HG02943 (cell line): ENCODE measurements around the gene DNAJC11.

ENCODE experiments used
- ATAC-seq: cut with Tn5 transposase; IDR thresholded peaks from one replicate; pipeline ENCODE4 v1.9.1; 2021; ENCODE audit warnings: mild to moderate bottlenecking, low read depth, moderate library complexity; ENCODE audit not compliant: unreplicated experiment

The DNAJC11 gene

DNA sequence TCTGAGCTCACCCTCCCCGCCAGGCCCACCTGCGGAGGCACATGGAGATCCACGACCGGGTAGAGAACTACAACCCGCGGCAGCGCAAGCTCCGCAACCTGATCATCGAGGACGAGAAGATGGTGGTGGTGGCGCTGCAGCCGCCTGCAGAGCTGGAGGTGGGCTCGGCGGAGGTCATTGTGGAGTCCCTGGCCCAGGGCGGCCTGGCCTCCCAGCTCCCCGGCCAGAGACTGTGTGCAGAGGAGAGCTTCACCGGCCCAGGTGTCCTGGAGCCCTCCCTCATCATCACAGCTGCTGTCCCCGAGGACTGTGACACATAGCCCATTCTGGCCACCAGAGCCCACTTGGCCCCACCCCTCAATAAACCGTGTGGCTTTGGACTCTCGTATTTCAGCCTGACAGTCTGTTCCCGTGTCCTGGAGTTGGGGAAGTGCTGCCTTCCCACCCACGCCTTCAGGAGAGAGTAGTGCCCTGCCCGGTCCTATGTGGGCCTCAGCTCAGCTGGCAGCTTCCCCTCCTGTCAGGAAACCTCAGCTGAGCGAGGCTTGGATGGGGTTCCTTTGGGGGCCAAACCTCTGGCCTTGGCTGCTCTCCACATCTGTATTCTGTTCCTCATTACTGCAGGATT is 112.6 kb downstream of the DNAJC11 start:
- no peak for ATAC-seq

DNA sequence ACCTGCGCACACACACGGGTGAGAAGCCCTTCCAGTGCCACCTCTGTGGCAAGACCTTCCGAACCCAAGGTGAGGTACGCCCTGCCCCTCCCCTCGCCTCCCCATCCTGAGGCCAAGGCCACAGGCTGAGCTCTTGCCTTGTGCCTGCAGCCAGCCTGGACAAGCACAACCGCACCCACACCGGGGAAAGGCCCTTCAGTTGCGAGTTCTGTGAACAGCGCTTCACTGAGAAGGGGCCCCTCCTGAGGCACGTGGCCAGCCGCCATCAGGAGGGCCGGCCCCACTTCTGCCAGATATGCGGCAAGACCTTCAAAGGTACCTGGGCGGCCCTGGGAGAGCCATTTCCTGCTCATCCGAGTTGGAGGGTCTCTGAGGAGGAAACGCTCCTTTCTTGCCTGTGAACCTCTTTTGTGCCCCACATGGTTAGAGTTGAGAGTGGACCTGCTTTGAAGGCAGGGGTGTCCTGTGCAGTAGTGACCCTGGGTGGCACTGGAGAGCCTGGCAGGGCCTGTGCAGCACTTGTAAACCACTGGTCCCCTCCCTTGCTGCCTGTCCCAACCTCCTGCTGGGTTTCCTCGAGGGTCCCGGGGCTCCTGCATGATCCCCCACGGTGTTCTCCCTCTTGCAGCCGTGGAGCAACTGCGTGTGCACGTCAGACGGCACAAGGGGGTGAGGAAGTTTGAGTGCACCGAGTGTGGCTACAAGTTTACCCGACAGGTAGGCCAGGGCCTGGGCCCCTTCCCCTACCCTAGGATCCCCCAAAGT is 113.3 kb downstream of the DNAJC11 start:
- ATAC-seq = no peak

DNA sequence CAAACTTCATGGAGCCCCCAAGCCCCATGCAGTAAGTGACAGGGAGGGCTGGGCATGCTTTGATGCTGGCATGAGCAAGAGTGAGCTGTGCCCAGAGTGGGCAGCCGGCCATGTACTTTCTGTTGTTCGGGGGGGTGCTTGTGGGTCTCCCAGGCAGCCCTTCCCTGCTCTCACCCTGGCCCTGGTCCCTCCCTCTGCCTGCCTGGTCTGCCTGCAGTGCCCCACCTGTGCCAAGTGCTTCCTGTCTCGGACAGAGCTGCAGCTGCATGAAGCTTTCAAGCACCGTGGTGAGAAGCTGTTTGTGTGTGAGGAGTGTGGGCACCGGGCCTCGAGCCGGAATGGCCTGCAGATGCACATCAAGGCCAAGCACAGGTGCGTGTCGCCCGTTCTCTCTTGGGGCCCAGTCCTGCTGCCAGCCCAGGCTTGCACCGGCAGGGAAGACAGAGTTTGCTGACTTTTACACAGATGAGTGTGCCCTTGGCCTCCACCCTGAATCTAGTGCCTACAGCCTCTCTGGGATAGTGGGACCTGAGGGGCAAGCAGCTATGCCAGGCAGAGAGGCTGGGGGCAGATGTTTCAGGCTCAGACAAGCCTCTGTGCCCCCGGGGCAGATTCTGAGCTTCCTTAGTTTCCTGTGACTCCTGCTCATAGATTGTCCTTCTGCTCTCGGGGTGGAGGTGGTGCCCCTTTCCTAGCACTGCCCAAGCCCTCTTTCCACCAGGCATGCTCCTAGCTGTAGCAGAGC is 114.2 kb downstream of the DNAJC11 start:
- no peak for ATAC-seq

DNA sequence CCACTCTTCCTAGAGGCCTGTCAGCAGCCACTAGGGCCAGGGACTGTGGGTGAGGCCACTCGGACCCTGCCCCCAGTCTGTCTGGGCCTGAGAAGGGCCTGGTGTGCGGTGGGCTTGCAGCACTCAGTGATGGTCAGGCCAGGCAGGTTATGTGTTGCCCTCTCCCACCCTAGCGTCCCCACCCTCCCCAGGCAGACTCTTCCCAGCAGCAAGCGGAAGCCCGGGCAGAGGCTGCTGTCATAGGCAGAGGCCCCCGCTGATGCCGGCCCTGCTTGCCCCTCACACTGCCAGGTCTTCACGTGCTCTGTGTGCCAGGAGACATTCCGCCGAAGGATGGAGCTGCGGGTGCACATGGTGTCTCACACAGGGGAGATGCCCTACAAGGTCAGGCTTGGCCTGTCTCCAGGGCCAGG is 115.2 kb downstream of the DNAJC11 start:
- no peak for ATAC-seq

DNA sequence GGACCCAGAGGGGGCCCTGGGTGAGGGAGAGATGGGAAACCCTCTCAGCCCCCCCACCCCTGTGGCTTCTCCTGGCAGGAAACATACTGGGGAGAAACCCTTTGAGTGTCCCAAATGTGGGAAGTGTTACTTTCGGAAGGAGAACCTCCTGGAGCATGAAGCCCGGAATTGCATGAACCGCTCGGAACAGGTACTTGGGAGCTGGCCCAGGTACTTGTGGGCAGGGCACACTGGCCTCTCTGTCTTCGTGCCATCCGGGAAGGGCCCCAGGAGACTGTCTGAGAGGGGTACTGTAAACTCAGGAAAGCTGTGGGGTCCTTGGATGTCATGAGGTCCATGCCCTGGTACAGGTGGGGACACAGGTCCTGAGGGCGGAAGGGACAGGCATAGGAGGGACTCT is 115.8 kb downstream of the DNAJC11 start:
- no peak for ATAC-seq

DNA sequence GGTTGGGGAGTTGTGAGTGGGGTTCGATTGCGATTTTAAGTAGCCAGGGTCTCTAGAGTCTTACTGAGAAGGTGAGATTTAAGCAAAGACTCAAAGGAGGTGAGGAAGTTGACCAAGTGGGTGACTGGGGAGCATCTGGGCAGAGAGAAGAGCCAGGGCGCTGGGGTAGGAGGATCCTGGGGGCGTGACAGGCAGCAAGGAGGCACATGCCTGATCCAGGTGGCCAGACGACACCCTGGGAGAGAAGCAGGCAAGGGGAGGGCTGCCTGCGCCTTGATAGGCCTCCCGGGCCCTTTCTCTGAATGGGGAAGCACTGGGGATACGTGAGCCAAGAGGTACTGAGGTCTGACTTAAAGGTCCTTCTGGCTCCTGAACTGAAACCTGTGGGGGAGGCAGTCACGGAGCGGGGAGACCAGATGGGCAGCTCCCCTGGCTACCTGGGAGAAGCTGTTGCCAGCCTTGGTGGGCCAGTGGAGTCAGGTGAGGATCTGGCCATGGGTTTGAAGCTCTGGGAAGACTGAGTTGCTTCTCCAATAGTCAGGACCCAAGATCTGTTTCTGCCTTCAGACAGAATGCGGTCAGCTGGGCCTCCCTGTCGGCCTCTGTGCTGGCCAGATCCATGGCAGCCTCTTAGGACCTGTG is 116.4 kb downstream of the DNAJC11 start:
- no peak for ATAC-seq
